Smooth muscle cell (in vitro differentiated cells): ENCODE data around the gene VSTM2B. TPM values are rescaled to one million over a fixed set of nuclear protein-coding genes. Genes with fewer than 3 reads are reported as not detected.

Experiments used
- DNase-seq: peaks from one replicate; lab custom pipeline; 2025; ENCODE audit not compliant: unreplicated experiment; lab: John Stamatoyannopoulos, UW
- H2AFZ ChIP-seq: fragments of 200-600 bp; sonication (generic); 2 replicates; pipeline ENCODE4 v1.6.0; 2016; ENCODE audit warnings: antibody characterized with exemption, low read depth, mild to moderate bottlenecking
- H3F3A ChIP-seq: fragments of 200-600 bp; sonication (generic); 2 replicates; pipeline ENCODE4 v1.6.0; 2017; ENCODE audit warnings: antibody characterized with exemption, low read depth
- H3K27ac ChIP-seq: fragments of 200-600 bp; sonication (generic); 2 replicates; pipeline ENCODE4 v1.5.1; 2016; ENCODE audit warnings: low read depth, mild to moderate bottlenecking
- H3K27me3 ChIP-seq: fragments of 200-600 bp; sonication (generic); 2 replicates; pipeline ENCODE4 v1.6.1; 2016; ENCODE audit warnings: low read depth, mild to moderate bottlenecking
- H3K36me3 ChIP-seq: fragments of 200-600 bp; sonication (generic); 2 replicates; pipeline ENCODE4 v1.5.1; 2016; ENCODE audit warnings: low read depth
- H3K4me1 ChIP-seq: fragments of 200-600 bp; sonication (generic); 2 replicates; pipeline ENCODE4 v1.5.1; 2016; ENCODE audit warnings: low read depth
- H3K4me2 ChIP-seq: fragments of 200-600 bp; sonication (generic); 2 replicates; pipeline ENCODE4 v1.6.0; 2016; ENCODE audit warnings: mild to moderate bottlenecking
- H3K4me3 ChIP-seq: fragments of 200-600 bp; sonication (generic); 2 replicates; pipeline ENCODE4 v1.5.1; 2016; ENCODE audit warnings: mild to moderate bottlenecking
- H3K79me2 ChIP-seq: fragments of 200-600 bp; sonication (generic); 2 replicates; pipeline ENCODE4 v1.6.0; 2016; ENCODE audit warnings: low read depth, mild to moderate bottlenecking
- H3K9ac ChIP-seq: fragments of 200-600 bp; sonication (generic); 2 replicates; pipeline ENCODE4 v1.6.0; 2016; ENCODE audit warnings: low read depth
- H3K9me3 ChIP-seq: fragments of 200-600 bp; sonication (generic); replicated peaks from 2 replicates; pipeline ENCODE4 v1.5.1; 2016; ENCODE audit warnings: low read depth
- H4K20me1 ChIP-seq: fragments of 200-600 bp; sonication (generic); 2 replicates; pipeline ENCODE4 v1.6.0; 2016; ENCODE audit warnings: low read depth
- CTCF ChIP-seq: fragments of 200-600 bp; sonication (generic); IDR thresholded peaks from 2 replicates; pipeline ENCODE4 v1.5.1; 2017; ENCODE audit warnings: borderline replicate concordance, mild to moderate bottlenecking, antibody characterized with exemption; ENCODE audit not compliant: insufficient read depth, poor library complexity, severe bottlenecking
- WGBS: methylation state at CpG from one replicate; pipeline ENCODE4 v1.1.7; 2016; ENCODE audit warnings: low lambda C conversion rate; 5-methylcytosine and 5-hydroxymethylcytosine counted together
- polyA plus RNA-seq: library from polyadenylated mRNA; unstranded; fragments of >200 nt; fragmentation: Nextera tagmentation; extraction: Ambion mirVana; gene quantifications from 2 replicates; pipeline ENCODE4 v1.2.1, GENCODE V29; 2016
- total RNA-seq: library from RNA; depleted of rRNA; stranded (reverse); fragments of >200 nt; gene quantifications from 2 replicates; pipeline ENCODE4 v1.2.3, GENCODE V29; 2014

The VSTM2B gene
- total and polyA plus RNA-seq, 2 experiments from 2014 or later = not detected

DNA sequence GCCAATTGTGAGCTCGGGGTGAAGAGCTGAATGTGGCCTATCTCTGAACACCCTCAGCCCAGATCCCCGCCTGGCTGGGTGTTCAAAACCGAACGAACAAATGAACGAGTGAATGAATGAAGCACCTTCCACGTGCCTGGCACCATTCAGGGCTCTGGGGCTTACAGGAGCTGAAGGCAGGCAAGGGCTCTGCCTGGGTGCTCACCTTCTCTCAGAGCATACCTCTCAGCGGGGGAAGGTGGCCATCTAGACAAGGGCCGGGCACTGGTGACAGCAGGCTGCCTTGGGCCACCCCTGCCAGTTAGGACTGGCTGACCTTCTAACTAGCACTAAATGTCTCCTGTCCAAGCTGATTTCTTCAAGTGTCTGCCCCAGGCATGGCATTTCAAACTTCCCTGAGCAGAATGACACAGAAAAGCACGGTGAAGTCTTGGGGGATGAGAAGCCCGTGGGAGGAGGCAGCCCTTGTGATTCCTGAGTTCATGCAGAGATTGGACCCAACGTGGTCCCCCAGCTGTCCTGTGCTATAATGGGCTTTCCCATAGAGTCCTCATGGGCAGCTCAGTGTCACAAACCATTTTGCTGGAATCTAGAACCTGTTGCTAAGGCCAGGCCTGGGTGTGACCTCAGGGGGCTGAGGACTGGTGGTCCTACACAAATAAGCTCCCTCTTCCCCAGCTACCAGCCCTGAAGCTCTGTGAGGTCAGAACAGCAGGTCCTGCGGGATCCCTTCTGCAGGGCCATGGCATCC is 27.9 kb upstream of the VSTM2B start:
- TF ChIP-seq CTCF = no peak
- WGBS = 84% methylated on average over 12 of the region's 12 CpGs

DNA sequence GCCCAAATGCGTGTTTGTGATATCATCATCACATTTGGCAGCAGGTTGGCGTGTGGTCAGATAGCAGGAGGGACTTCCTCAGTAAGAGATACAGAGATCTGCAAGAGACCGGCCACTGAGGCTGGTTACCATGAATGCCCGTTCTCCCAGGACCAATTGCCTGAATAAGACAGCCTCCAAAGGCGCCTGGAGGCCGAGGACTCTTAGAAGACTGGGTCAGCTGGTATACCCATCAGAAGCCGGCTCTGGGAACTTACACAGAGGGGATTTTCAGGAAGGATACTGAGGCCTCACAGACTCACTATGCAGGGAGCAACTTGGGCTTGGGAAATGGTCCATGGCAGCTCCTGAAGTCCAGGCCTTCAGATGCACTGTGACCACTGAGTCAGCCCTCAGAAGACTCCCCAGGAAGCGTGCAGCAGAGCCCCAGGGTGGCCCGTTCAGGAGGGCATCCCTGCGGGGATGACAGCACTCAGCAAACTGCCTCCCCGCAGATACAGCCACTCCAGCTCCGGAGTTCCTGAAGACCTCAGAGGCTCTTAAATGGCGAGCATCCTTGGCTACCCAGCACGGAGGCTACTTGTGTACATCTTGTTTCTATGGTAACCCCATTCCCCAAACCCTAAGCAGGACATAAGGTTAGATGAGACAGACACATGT is 26.4 kb upstream of the VSTM2B start:
- H3K36me3 ChIP-seq = no peaks in the 10 kb centered on the region
- no peak overlapping the region for H3K4me2 ChIP-seq
- H3K9ac ChIP-seq = no peak overlapping the region
- no peak overlapping the region for H2AFZ ChIP-seq
- H3K79me2 ChIP-seq = no peaks in the 10 kb centered on the region
- H4K20me1 ChIP-seq = no peaks in the 10 kb centered on the region
- no peak overlapping the region for H3K27ac ChIP-seq
- no peaks in the 10 kb centered on the region for H3F3A ChIP-seq
- no peaks in the 10 kb centered on the region for H3K4me1 ChIP-seq
- H3K9me3 ChIP-seq = no peaks in the 10 kb centered on the region
- WGBS = 82% methylated on average over 14 of the region's 14 CpGs
- H3K4me3 ChIP-seq = no peak overlapping the region
- H3K27me3 ChIP-seq = peaks cover 2% of the 10 kb centered on the region
- TF ChIP-seq CTCF = no peak
- no peak for DNase-seq

More for the DNA sequence above, 27.9 kb upstream of the VSTM2B start:
- no peaks in the 10 kb centered on the region for H3F3A ChIP-seq
- no peaks in the 10 kb centered on the region for H3K9me3 ChIP-seq
- H3K4me3 ChIP-seq = no peak overlapping the region
- no peak overlapping the region for H3K4me2 ChIP-seq
- no peak overlapping the region for H3K27ac ChIP-seq
- no peak for DNase-seq
- H4K20me1 ChIP-seq = no peaks in the 10 kb centered on the region
- no peak overlapping the region for H2AFZ ChIP-seq
- H3K9ac ChIP-seq = no peak overlapping the region
- no peaks in the 10 kb centered on the region for H3K79me2 ChIP-seq
- H3K27me3 ChIP-seq = peaks cover 2% of the 10 kb centered on the region
- no peaks in the 10 kb centered on the region for H3K4me1 ChIP-seq
- H3K36me3 ChIP-seq = no peaks in the 10 kb centered on the region

- H3K4me3 ChIP-seq = no peak overlapping the region
- no peaks in the 10 kb centered on the region for H3K9me3 ChIP-seq
- H3F3A ChIP-seq = no peaks in the 10 kb centered on the region
- no peak overlapping the region for H3K27ac ChIP-seq
- H3K4me2 ChIP-seq = no peak overlapping the region
- TF ChIP-seq CTCF = no peak
- no peaks in the 10 kb centered on the region for H3K79me2 ChIP-seq
- H3K27me3 ChIP-seq = peaks cover 2% of the 10 kb centered on the region
- no peaks in the 10 kb centered on the region for H4K20me1 ChIP-seq
- H3K9ac ChIP-seq = no peak overlapping the region
- no peaks in the 10 kb centered on the region for H3K36me3 ChIP-seq
- WGBS = 89% methylated on average over 18 of the region's 18 CpGs
- peaks cover 1% of the 10 kb centered on the region for H3K4me1 ChIP-seq
- DNase-seq = no peak
- no peak overlapping the region for H2AFZ ChIP-seq
These were observed 25.7 kb upstream of the VSTM2B start for GRCh38 chr19:29499921-29500590.
